ENCODE results near the gene POMT2.
"Not testable (repeated sequence)": the region's sequence is repeated elsewhere in the genome, so short reads cannot be mapped to it uniquely, and the experiment has no call there.

POMT2 gene

GRCh38 chr14:77296906-77297305 is 23.8 kb downstream of the POMT2 start:
- no peak for DNase-seq (ENCODE audit: low read depth)

DNA sequence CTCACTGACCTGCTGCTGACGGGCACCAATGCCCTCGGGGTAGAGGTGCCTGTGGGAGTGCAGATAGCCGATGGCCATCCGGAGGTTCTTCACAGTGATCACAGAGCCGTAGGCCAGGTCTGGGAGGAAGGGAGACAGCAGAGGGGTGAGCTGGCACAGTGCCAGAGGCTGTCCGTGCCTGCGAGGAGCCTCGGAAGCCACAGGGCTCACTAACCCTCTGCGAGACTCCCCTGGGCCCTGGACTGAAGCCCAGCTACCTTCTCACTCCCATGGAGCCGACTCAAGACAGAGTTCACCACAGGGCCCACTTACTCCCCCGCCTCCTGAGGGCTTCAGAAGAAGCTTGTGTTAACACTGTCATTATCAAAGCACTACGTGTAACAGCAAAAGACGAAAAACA is 24.5 kb downstream of the POMT2 start:
- no peak for DNase-seq (ENCODE audit: low read depth)

DNA sequence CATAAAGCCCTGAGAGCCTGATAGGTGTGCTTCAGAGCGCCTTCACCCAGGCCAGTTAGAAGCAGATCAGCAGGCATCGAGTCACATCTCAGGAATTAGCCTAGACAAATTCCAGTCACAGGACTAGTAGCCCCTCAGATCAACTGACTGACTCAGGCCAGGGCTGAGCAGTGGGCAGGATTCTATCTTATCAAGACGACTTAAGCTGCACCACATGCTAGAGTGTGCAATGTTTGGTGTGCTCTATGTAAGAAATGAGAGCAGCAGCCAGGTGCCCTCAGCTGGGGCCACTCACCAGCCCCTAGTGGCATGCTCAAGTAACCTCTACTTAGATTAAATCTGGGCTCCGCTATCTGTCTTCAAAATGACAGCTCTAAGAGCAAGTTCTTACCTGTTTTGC is 30.0 kb downstream of the POMT2 start:
- DNase-seq (ENCODE audit: low read depth): no peak

GRCh38 chr14:77286576-77286975 is 34.1 kb downstream of the POMT2 start:
- no peak for DNase-seq (ENCODE audit: low read depth)

DNA sequence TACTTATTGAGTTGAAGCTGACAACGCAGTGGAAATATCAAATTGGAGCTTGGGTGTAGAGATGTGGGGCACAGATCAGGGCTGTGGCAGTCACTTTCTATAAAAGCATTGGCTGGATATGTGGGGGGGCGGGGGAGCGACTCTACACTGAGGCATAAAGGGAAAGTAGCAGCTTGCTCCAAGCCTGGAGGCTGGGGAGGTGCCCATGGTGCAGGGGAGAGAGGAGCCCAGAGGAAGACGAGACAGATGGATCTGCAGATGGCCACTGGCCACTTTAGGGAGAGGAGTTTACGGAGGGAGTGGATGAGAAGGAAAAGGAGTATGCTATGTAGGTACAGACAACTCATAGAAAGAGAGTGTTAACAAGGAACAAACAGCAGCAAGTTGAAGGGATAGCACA is 36.2 kb downstream of the POMT2 start:
- DNase-seq (ENCODE audit: low read depth): no peak

GRCh38 chr14:77284066-77284465 is 36.6 kb downstream of the POMT2 start:
- DNase-seq (ENCODE audit: low read depth): no peak

DNA sequence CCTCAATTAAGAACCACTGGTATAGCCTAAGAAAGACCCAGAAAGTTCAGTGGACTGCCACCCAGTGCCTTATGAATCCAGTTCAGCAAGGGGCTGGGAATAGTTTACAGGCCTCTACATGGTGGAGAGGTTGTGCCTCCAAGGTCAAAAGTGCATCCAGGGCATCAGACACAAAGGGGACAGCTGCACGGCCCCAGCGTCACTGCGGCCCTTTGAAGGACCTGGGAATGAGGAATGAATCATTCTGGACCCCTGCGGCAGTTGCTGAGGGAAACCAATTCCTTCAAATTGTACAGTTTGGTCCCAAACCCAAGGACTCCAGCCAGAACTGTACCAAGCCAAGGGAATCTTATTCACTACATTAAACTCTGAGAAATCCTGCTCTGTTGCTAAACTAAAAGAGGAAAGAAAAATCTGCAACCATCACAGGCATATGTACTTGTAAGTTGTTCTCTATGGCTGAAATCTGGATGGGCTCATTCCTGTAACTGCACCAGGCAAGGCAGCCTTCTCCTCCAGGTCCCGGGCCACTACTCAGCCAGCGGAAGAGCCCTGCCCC is 38.8 kb downstream of the POMT2 start:
- DNase-seq (ENCODE audit: low read depth): no peak

- DNase-seq (ENCODE audit: low read depth): not testable (repeated sequence)
Observed at GRCh38 chr14:77280921-77281320, 39.8 kb downstream of the POMT2 start.

DNA sequence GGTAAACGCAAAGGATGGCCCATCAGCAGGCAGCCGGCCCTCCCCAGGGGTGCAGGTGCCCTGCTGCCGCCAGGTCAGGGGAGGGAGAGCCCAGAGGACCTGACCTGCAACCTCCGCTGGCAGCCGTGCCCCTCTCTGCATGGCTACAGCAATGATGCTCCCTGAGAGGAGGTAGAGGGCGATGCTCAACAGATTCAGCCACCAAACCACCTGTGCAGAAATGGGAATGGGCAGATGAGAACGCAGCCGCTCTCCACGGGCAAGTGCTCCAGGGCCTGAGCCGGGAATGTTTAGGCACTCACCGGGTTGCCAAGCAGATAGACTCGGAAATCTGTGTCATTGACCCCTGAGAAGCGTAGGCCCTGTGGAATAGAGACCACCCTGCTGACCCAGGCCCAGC is 41.0 kb downstream of the POMT2 start:
- DNase-seq (ENCODE audit: low read depth): no peak

- DNase-seq (ENCODE audit: low read depth): no peak
Observed at GRCh38 chr14:77278461-77279230, 42.0 kb downstream of the POMT2 start.

- no peak for DNase-seq (ENCODE audit: low read depth)
Observed at GRCh38 chr14:77276959-77277358, 43.7 kb downstream of the POMT2 start.

GRCh38 chr14:77276295-77276935 is 44.3 kb downstream of the POMT2 start:
- no peak for DNase-seq (ENCODE audit: low read depth)

DNA sequence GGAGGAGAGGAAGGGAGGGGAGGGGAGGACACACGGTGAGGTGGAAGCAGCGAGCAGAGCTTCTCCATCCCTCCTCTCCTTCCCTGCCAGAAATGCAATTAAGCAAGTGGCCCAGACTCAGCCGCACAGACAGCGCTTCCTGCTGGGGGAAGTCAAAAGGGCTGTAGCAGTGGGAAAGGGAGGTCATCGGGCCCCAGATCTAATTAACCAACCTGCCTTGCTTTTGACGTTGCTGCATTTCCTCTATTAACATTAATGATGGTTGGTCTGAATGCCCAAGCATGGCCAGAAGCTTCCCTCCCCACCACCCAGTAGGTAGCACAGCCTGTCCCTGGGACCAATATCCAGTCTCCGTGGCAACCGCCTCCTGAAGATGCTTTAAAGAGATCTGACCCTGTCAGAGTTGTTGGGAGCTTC is 45.1 kb downstream of the POMT2 start:
- no peak for DNase-seq (ENCODE audit: low read depth)

- DNase-seq (ENCODE audit: low read depth): no peak
Observed at GRCh38 chr14:77275041-77275580, 45.6 kb downstream of the POMT2 start.

GRCh38 chr14:77273796-77274195 is 46.9 kb downstream of the POMT2 start:
- DNase-seq (ENCODE audit: low read depth): no peak

GRCh38 chr14:77272261-77272660 is 48.4 kb downstream of the POMT2 start:
- DNase-seq (ENCODE audit: low read depth): no peak

- no peak for DNase-seq (ENCODE audit: low read depth)
Observed at GRCh38 chr14:77271113-77271710, 49.5 kb downstream of the POMT2 start, which contains the start of gene NGB. TSS of gene NGB (minus strand) at chr14:77271206. CDS start at chr14:77270937, 269 bp downstream.

GRCh38 chr14:77270361-77271112 is 50.1 kb downstream of the POMT2 start:
- DNase-seq (ENCODE audit: low read depth): no peak

DNA sequence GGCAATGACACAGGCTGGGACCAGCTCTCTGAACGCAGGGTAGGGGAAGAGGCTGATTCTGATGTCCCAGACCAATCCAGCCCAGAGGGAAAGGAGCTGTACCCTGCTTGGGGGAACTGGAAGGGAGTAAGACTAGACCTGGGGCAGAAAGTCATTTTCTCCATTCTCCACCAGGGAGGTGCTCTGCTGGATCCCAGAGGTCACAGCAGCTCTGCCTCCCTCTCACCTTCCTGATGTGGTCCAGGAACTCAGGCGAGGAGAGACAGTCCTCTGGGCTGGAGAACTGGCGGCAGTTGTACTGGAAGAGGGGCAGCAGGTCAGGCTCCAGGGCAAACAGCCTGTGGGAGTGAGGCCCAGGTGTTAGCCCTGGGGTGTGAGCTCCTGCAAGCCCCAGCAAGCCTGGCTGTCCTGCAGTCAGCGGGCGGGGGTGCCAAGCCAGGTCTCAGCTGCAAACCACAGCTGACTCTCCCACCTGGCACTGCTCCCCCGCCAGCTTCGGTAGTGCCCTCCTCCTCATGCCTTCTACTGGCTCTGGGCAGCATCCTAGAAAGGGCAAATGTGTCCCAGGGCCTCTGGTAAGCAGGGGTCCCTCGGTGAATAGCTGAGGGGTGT is 51.6 kb downstream of the POMT2 start:
- DNase-seq (ENCODE audit: low read depth): no peak

GRCh38 chr14:77267937-77268699 is 52.6 kb downstream of the POMT2 start:
- no peak for DNase-seq (ENCODE audit: low read depth)

- DNase-seq (ENCODE audit: low read depth): no peak
Observed at GRCh38 chr14:77266336-77266735, 54.3 kb downstream of the POMT2 start.
